ENCODE results near the gene MAP3K20.
A peak's percentile ranks its signal among the peaks of the same experiment; 100 is the strongest.

The MAP3K20 gene

GRCh38 chr2:173150087-173150486 is 74.4 kb downstream of the MAP3K20 start:
- TF ChIP-seq POLR2AphosphoS5 (IDR thresholded peaks at IDR 0.05; ENCODE audit: low read depth, low read length): no peak

GRCh38 chr2:173150963-173151362 is 75.3 kb downstream of the MAP3K20 start:
- TF ChIP-seq POLR2AphosphoS5 (IDR thresholded peaks at IDR 0.05; ENCODE audit: low read depth, low read length) (no peak), TAF1 (IDR thresholded peaks at IDR 0.05; ENCODE audit: borderline replicate concordance, insufficient read depth, low read length) (no peak), SIN3A (IDR thresholded peaks at IDR 0.05; ENCODE audit: borderline replicate concordance, insufficient read depth, low read length) (no peak), REST (IDR thresholded peaks at IDR 0.05; ENCODE audit: insufficient read depth in 1 of 2, low read depth in 2 of 2, low read length in 2 of 2) (no peak), FOXP2 (optimal IDR thresholded peaks at IDR 0.05; ENCODE audit: borderline replicate concordance, extremely low read depth, extremely low read length, insufficient read depth) (no peak)

- TF ChIP-seq SIN3A (IDR thresholded peaks at IDR 0.05; ENCODE audit: borderline replicate concordance, insufficient read depth, low read length) (peak; percentile 62; the same call in 1 of the 2 replicates), REST (IDR thresholded peaks at IDR 0.05; ENCODE audit: insufficient read depth in 1 of 2, low read depth in 2 of 2, low read length in 2 of 2) (no peak), TAF1 (IDR thresholded peaks at IDR 0.05; ENCODE audit: borderline replicate concordance, insufficient read depth, low read length) (peak; percentile 21; the same call in 1 of the 2 replicates)
Measured at GRCh38 chr2:173151671-173152401, 76.2 kb downstream of the MAP3K20 start.

- no peak for TF ChIP-seq POLR2AphosphoS5 (IDR thresholded peaks at IDR 0.05; ENCODE audit: low read depth, low read length)
- TF ChIP-seq REST (IDR thresholded peaks at IDR 0.05; ENCODE audit: insufficient read depth in 1 of 2, low read depth in 2 of 2, low read length in 2 of 2): no peak
- no peak for TF ChIP-seq TAF1 (IDR thresholded peaks at IDR 0.05; ENCODE audit: borderline replicate concordance, insufficient read depth, low read length)
- no peak for TF ChIP-seq FOXP2 (optimal IDR thresholded peaks at IDR 0.05; ENCODE audit: borderline replicate concordance, extremely low read depth, extremely low read length, insufficient read depth)
- no peak for TF ChIP-seq SIN3A (IDR thresholded peaks at IDR 0.05; ENCODE audit: borderline replicate concordance, insufficient read depth, low read length)
Measured at GRCh38 chr2:173153301-173153885, 77.7 kb downstream of the MAP3K20 start.

- TF ChIP-seq FOXP2 (optimal IDR thresholded peaks at IDR 0.05; ENCODE audit: borderline replicate concordance, extremely low read depth, extremely low read length, insufficient read depth): no peak
- TF ChIP-seq REST (IDR thresholded peaks at IDR 0.05; ENCODE audit: insufficient read depth in 1 of 2, low read depth in 2 of 2, low read length in 2 of 2): no peak
- no peak for TF ChIP-seq TAF1 (IDR thresholded peaks at IDR 0.05; ENCODE audit: borderline replicate concordance, insufficient read depth, low read length)
Measured at GRCh38 chr2:173157676-173158293, 82.1 kb downstream of the MAP3K20 start.

All from PFSK-1 (cell line).